ENCODE measurements around the gene GOLGB1. TPM values are rescaled to one million over a fixed set of nuclear protein-coding genes. Genes with fewer than 3 reads are reported as not detected.

The GOLGB1 gene
- total RNA-seq, 1 donor from 2014 or later: 76.6 TPM

DNA sequence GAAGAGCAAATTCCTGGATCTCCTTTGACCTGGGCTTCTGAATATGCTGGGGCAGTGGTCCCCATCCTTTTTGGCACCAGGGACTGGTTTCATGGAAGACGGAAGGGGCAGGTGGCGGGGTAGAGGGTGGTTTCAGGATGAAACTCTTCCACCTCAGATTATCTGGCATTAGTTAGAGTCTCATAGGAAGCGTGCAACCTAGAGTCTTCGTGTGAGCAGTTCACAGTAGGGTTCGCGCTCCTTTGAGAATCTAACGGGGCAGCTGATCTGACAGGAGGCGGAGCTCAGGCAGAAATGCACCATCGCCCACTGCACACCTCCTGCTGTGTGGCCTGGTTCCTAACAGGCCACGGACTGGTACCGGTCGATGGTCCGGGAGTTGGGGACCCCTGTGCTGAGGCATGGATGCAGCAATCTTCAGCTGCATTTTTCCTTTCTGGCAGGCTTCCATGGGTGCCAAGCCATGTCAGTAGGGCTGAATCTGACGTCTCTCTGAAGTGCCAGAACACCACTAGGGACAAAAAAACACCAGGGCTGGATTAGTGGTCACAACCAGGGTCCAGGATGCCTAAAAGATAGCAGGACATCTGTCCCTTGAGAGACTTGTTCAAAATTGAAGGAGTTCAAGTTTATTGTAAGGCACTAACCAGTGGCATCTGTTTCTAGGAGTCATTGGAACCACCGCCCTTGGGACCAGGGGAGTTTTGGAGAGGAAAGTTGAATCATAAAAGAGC is 8.4 kb upstream of the GOLGB1 start:
- no peaks in the 10 kb centered on the region for H3K36me3 ChIP-seq (ENCODE audit: insufficient read depth, low read length)
- Mint-ChIP-seq H3K27ac (ENCODE audit: unreplicated experiment) (no peak overlapping the region), H3K27me3 (ENCODE audit: low read depth, unreplicated experiment) (no peaks in the 10 kb centered on the region), H3K9me3 (ENCODE audit: unreplicated experiment) (no peaks in the 10 kb centered on the region), H3K36me3 (ENCODE audit: low read depth, unreplicated experiment) (no peaks in the 10 kb centered on the region), H3K4me3 (ENCODE audit: unreplicated experiment) (no peak overlapping the region), H3K4me1 (ENCODE audit: low read depth, unreplicated experiment) (no peaks in the 10 kb centered on the region)
- FAIRE-seq (no peak), DNase-seq (ENCODE audit: low read depth) (no peak)
- no peak overlapping the region for H3K27ac ChIP-seq (ENCODE audit: low read depth, low read length)
- H3K4me1 ChIP-seq (ENCODE audit: insufficient read depth, low read length): no peaks in the 10 kb centered on the region
- H3K4me2 ChIP-seq (ENCODE audit: low read length): no peak overlapping the region
- H3K79me2 ChIP-seq (ENCODE audit: insufficient read depth, low read length): no peaks in the 10 kb centered on the region
- no peak overlapping the region for H3K4me3 ChIP-seq (ENCODE audit: insufficient read depth, low read depth, low read length)
- H3K9ac ChIP-seq (ENCODE audit: low read length): no peak overlapping the region
- no peaks in the 10 kb centered on the region for H3K27me3 ChIP-seq (ENCODE audit: insufficient read depth, low read length)
- no peaks in the 10 kb centered on the region for H4K20me1 ChIP-seq (ENCODE audit: insufficient read depth, low read length)
- TF ChIP-seq EZH2 (IDR thresholded peaks at IDR 0.05; ENCODE audit: insufficient read depth, low read length): no peak
- TF ChIP-seq CTCF (IDR thresholded peaks at IDR 0.05; ENCODE audit: insufficient read depth, low read depth, low read length): no peak
- no peak overlapping the region for H2AFZ ChIP-seq (ENCODE audit: low read depth, low read length)
- H3K9me3 ChIP-seq (ENCODE audit: insufficient read depth, low read depth, low read length): no peaks in the 10 kb centered on the region

DNA sequence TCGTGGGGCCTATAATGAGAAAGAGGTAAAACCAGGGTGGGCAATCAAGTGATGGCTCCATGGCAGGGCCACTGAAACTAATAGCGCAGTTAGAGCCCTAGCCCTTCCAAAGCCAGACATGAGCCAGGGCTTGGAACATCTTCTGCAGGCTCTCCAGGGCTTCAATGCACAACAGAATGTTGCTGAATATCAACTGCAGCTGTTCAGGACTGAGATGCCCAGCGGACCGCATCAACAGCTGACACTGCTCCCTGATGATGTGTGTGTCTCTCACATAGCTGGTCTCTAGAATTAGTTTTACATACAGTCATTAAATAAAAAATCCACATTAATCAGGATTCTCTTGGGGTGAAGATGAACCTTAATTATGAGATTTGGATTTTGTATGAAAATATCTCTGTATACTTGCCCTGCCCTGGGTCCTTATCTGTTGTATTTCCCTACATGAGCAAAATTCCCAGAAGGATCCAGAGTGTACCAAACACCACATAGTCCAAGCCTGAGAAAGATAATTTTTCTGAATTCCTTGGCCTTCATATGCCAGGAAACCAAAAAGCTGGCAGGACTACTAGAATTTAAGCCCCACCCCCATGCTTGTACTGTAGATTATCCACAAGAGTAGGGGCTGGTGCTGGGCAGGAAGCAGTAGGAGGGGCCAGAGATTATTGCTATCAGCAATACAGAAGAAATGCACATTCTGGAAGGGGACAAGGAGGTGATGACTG is 7.7 kb upstream of the GOLGB1 start:
- Histone ChIP-seq H3K4me3 (ENCODE audit: insufficient read depth, low read depth, low read length) (no peak overlapping the region), H3K9ac (ENCODE audit: low read length) (no peak overlapping the region), H2AFZ (ENCODE audit: low read depth, low read length) (no peak overlapping the region), H4K20me1 (ENCODE audit: insufficient read depth, low read length) (no peaks in the 10 kb centered on the region), H3K27me3 (ENCODE audit: insufficient read depth, low read length) (no peaks in the 10 kb centered on the region), H3K4me1 (ENCODE audit: insufficient read depth, low read length) (no peaks in the 10 kb centered on the region), H3K4me2 (ENCODE audit: low read length) (no peak overlapping the region), H3K27ac (ENCODE audit: low read depth, low read length) (no peak overlapping the region), H3K79me2 (ENCODE audit: insufficient read depth, low read length) (no peaks in the 10 kb centered on the region), H3K9me3 (ENCODE audit: insufficient read depth, low read depth, low read length) (no peaks in the 10 kb centered on the region), H3K36me3 (ENCODE audit: insufficient read depth, low read length) (no peaks in the 10 kb centered on the region)
- FAIRE-seq: no peak
- no peak for TF ChIP-seq CTCF (IDR thresholded peaks at IDR 0.05; ENCODE audit: insufficient read depth, low read depth, low read length)
- no peak for TF ChIP-seq EZH2 (IDR thresholded peaks at IDR 0.05; ENCODE audit: insufficient read depth, low read length)
- H3K36me3 Mint-ChIP-seq (ENCODE audit: low read depth, unreplicated experiment): no peaks in the 10 kb centered on the region
- H3K27ac Mint-ChIP-seq (ENCODE audit: unreplicated experiment): no peak overlapping the region
- no peaks in the 10 kb centered on the region for H3K9me3 Mint-ChIP-seq (ENCODE audit: unreplicated experiment)
- H3K4me3 Mint-ChIP-seq (ENCODE audit: unreplicated experiment): no peak overlapping the region
- no peaks in the 10 kb centered on the region for H3K4me1 Mint-ChIP-seq (ENCODE audit: low read depth, unreplicated experiment)
- no peak for DNase-seq (ENCODE audit: low read depth)
- H3K27me3 Mint-ChIP-seq (ENCODE audit: low read depth, unreplicated experiment): no peaks in the 10 kb centered on the region

GRCh38 chr3:121752772-121753171 is 3.2 kb upstream of the GOLGB1 start:
- TF ChIP-seq CTCF (IDR thresholded peaks at IDR 0.05; ENCODE audit: insufficient read depth, low read depth, low read length): no peak
- TF ChIP-seq EZH2 (IDR thresholded peaks at IDR 0.05; ENCODE audit: insufficient read depth, low read length): no peak
- Histone ChIP-seq H3K27me3 (ENCODE audit: insufficient read depth, low read length) (no peaks in the 10 kb centered on the region), H3K4me1 (ENCODE audit: insufficient read depth, low read length) (peaks cover 13% of the 10 kb centered on the region), H3K9me3 (ENCODE audit: insufficient read depth, low read depth, low read length) (no peaks in the 10 kb centered on the region), H3K79me2 (ENCODE audit: insufficient read depth, low read length) (peaks cover 17% of the 10 kb centered on the region), H4K20me1 (ENCODE audit: insufficient read depth, low read length) (peaks cover 5% of the 10 kb centered on the region), H2AFZ (ENCODE audit: low read depth, low read length) (no peak overlapping the region), H3K27ac (ENCODE audit: low read depth, low read length) (no peak overlapping the region), H3K36me3 (ENCODE audit: insufficient read depth, low read length) (no peaks in the 10 kb centered on the region), H3K9ac (ENCODE audit: low read length) (no peak overlapping the region), H3K4me3 (ENCODE audit: insufficient read depth, low read depth, low read length) (no peak overlapping the region), H3K4me2 (ENCODE audit: low read length) (no peak overlapping the region)
- Mint-ChIP-seq H3K4me3 (ENCODE audit: unreplicated experiment) (no peak overlapping the region), H3K27me3 (ENCODE audit: low read depth, unreplicated experiment) (no peaks in the 10 kb centered on the region), H3K4me1 (ENCODE audit: low read depth, unreplicated experiment) (peaks cover 4% of the 10 kb centered on the region), H3K27ac (ENCODE audit: unreplicated experiment) (no peak overlapping the region), H3K36me3 (ENCODE audit: low read depth, unreplicated experiment) (no peaks in the 10 kb centered on the region), H3K9me3 (ENCODE audit: unreplicated experiment) (no peaks in the 10 kb centered on the region)
- FAIRE-seq: no peak
- no peak for DNase-seq (ENCODE audit: low read depth)

Measured in astrocyte (in vitro differentiated cells and primary cell).